ENCODE data around the gene PPEF2.

PPEF2 gene

DNA sequence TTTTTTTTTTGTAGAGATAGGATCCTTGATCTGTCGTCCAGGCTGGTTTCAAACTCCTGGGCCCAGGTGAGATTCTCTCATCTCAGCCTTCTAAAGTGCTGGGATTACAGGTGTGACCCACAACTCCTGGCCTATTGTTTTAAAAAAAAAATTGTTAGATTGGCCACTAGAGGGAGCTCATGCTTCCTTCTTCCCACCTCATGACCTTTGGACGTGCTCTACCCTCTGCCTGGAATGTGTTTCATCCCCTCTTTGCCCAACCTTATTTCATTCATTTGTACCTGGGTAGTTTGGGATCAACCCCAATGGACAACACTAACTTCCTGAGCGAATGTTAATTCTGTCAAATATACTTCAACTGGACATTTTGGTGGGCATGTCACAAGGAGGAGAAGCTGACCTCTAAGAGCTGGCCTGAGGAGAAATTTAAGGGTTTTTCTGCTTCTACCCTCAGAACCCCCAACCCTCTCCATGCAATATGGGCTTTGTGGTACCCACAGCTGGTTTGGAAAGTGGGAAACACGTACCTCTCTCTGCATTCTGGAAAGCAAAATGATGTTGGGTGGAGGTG lies 6.4 kb downstream of the PPEF2 start:
- DNase-seq, result peak; percentile 26

DNA sequence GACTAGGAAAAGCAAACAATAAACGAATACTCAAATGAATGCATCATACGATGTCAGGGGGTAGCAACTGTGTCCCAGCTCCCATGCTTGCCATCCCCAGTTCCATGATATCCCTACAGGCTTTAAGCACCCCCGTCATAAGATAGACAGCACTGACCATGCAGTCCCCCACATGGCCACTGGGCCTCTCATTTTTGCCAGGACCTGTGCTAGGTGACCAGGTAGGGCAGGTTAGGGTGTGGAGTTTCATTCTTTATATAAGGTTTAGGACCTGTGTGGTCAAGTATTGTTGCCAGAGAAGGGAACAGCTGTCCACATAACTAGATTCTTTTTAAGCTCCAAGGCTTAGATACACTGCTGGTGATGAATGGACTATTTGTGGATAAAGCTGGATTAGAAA lies 9.7 kb downstream of the PPEF2 start:
- DNase-seq, result no peak

DNA sequence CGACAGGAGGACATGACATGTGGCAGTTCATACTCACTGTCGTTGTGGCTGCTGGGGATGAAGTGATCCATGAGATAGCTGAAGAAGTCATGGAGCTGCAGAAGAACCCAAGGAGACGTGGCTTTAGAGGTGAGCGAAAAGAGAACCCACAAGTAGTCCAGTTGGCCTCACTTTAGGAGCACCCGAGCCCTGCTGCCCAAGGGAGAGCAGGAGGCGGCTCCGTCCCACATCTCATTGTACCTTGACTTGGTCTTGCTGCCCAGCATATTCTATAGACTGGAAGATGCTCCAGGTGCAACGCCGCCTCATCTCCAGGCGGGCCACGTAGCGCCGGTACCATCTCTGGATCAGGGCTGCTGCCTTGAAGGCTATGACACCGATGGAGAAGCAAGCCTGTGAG lies 10.6 kb downstream of the PPEF2 start:
- no peak for DNase-seq

DNA sequence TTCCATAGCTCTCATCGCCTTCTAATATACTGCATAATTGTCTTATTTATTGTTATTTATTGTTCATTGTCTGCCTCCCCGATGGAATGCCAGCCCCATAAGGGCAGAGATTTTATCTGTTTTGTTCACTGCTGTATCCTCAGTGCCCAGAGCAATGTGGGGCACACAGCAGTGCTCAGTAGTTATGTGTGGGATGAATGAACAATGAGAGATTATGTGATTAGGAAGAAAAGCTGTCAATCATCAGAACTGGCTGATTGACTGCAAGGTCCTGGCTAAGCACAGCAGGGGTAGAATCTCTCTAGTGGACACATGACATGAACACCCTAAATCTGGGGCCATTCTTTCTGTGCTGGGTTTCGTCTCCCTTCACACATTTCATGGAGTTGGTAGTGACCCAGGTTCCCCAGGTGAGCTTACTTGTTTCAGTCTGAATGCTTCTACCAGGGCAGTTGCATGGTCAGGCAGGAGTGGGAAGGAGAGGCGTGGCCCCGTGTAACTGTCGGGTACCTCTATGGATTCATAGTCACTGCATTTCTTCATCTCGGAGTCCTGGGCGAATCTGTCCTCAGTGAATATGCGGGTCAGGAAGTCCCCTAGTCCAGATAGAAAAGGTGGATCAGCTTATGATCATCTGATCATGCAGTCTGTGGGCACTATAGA lies 12.6 kb downstream of the PPEF2 start:
- no peak for DNase-seq

DNA sequence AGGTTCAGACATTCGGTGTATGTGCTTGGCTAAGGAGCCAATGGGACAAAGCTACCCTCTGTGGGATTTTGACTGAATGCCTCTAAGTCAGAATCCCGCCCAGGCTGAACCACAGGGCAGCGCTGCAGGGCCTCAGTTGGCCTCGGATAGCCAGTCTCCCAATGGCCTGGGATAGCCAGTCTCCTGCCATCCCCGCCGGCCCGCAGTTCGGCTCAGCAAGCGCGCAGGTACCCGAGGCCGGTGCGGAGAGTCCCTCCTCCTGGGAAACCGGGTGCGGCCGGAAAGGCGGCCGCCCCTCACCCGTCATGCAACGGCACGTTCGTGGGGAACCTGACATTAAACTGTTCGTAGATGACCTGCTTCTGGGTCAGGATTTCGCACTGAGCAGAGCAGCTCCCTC lies 16.1 kb downstream of the PPEF2 start:
- DNase-seq, result no peak

DNA sequence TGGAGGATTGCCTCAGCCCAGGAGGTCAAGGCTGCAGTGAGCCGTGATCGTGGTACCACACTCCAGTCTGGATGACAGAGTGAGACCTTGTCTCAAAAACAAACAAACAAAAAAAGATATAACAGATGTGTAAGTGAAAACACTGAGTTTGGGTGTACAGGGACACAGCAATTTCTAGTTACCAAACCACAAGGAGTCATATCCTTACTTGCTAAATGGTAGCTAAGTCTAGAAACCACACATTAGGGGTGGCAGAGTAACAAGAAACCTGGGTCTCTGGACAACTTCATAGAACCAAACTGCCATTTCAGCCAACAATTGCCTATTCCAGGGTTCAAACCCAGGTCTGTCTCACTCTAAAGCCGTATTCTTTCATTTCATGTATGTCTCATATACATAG lies 20.8 kb downstream of the PPEF2 start:
- no peak for DNase-seq

DNA sequence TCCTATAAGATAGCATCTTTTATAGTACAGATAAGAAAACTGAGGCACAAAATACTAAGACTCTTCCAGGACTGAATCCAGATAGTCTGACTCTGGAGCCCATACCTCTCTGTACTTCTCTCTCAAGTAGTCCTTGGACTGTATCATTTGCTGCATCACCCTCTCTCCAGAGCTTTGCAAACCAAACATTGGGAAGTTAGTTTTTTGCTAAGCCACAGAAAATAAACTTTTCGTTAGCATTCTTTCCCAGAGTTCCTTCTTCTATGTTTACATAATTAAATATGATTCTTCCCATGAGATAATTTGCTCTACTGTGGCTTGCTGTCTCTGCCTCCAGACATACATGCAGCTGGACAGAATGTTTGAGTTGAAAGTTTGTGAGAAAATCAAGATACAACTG lies 22.0 kb downstream of the PPEF2 start:
- no peak for DNase-seq

DNA sequence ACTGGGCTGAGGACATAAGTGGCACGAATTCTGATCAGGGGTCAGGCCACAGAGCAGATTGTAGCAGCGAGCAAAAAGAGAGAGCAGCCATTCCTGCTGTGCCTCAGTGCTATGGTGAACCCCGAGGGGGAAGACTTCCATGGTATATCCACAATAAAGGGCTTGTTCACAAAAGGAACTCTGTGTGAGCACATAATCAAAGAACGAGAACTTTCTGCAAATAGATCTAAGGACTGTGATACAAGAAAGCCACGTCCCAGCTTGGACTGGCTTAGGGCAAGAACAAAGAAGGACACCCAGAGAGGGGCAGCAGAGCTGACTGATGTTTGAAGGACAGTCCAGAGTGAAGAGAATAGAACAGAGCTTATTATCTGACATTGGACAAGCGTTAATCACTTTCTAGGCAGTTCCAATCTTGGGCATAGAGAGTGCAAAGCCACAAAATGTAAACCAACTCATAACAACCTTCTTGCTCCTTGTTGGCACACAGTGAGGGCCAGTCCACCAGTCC lies 24.0 kb downstream of the PPEF2 start:
- DNase-seq, result no peak

DNA sequence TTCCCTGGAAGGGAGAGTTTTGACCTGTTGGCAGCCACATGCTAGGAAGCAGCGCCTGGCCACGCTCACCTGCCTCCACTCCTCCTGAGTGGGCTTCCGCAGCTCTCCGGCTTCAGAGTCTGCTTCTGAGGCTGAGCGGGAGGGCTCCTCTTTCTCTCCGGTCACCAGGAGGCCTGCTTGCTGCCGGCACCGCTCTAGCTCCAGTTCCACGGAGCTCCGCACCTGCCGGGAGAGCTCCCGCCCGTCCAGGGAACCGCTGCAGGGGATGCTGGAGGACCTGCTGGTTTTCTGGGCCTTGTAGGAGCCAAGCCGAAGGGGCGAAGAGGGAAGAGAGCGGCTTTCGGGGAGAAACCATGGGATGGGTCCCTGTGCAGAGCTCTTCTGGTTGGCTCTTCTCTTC lies 26.0 kb downstream of the PPEF2 start:
- no peak for DNase-seq

DNA sequence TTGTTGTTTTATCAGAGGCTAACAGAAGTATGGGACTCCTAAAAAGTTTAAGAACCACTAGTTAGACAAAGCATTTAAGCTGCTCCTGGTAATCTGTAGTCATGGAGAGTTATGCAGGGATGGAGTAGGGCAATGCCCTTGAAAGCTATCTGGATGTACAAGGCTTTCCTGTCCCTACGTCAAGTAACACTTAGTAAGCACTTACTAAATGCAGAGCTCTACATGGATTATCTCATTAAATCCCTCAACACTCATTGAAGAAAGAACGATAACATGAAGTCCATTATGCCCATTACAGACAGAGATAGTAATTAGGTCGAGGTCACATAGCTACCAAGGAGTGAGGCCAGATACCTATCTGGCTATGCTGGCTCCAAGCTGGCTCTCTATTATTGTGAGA lies 33.2 kb downstream of the PPEF2 start:
- no peak for DNase-seq

DNA sequence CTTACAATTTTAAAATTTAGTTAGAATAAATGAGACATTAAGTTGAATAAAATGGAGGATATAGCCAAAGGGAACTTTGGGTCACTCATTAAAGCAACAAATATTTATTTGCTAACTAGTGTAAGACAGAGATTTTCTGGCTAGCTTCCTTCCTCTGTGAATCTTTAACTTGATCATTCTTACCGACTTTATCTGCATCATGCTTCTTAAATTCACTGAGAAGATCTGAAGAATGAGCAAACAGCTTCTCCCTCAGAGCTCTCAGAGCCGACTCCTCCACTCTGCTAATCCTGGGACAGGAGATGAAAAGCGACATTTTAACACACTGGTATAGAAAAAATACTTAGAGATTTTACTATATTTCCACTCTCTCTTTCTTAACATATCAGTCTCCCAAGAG lies 35.1 kb downstream of the PPEF2 start:
- no peak for DNase-seq

DNA sequence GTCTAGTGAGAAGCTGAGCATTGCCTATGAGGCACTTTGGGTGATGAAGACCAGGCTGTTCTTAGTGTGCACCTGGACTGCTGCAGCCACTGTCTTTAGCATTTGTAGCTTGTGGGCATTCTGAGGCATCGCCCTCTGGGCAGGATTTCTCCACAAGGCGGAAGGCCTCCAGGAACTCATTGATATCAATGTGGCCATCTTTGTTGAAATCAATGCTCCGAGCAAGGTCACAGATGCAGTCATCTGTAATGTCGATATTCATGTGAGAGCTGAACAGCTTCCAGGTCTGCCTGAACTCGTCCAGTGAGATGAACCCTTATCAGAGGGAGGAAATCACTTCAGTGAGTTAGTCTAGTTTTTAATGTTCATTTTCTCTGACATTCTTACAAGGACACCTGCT lies 41.6 kb downstream of the PPEF2 start:
- DNase-seq, result no peak

DNA sequence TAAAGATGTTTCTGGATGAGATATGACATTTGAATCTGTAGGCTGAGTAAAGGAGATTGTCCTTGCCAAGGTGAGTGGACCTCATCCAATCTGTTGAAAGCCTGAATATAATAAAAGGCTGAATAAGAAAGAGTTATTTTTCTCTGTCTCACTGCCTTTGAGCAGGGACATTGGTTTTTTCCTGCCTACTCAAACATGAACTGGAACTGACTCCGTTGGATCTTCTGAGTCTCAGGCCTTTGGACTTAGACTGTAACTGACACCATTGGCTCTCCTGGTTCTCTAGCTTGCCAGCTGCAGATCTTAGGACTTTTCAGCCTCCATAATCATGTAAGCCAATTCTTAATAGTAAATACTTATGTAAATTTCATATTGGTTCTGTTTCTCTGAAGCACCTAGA lies 43.5 kb downstream of the PPEF2 start:
- DNase-seq, result no peak

DNA sequence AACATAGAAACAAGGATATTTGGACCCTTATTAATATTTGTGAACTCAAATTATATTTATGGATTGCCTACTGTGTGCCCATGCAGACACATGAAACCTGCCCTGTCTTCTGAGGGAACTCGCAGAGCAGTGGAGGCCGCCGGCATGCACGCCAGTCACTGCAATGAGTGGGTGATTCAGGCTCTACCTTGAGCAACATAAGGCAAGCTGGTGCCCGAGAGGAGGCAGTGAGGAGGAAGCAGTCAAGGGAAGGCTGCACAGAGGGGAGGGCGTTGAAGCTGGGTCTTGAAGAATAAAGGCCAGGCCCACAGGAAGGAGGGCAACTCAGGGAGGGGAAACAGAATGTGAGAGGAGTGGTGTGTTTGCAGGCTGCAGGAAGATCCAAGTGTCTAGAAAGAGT lies 52.8 kb downstream of the PPEF2 start:
- DNase-seq, result peak; percentile 25

DNA sequence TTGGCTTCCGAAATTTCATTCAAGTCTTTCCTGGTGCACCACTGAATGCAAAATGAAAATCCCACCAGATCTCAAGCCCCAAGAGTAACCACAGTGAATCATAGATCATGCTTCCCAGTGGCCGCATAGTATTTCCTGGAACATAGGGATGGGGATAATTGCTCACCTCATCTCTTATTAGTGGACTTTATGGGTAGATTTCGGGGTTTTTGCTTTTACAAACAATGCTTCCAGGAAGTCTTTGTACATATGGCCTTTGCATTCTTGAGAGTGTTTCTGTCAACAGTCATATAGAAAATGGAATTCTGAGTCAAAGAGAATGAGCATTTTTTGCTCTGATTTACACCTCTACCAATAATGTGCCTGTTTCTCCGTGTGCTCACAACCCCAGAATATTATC lies 53.4 kb downstream of the PPEF2 start:
- peak; percentile 77 for DNase-seq

DNA sequence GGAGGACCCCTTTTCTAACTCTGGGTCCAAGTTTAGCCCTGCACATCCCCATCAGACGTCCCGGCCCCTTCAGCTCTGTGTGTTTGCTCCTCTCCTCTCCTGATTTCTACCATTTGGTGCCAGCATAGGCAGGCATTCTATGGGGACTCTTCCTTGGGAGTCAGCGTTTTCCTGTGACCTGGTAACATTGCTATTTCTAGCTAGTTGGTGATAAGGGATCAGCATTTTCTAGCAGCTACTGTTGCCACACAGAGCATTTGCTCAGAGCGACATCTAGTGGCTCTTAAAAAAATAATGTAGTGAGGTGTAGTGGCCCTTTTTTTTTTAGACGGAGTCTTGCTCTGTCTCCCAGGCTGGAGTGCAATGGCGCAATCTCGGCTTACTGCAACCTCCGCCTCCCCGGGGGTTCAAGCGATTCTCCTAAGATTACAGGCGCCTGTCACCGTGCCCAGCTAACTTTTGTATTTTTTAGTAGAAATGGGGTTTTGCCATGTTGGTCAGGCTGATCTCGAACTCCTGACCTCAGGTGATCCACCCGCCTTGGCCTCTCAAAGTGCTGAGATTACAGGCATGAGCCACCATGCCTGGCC lies 54.0 kb downstream of the PPEF2 start:
- DNase-seq, result peak; percentile 92

DNA sequence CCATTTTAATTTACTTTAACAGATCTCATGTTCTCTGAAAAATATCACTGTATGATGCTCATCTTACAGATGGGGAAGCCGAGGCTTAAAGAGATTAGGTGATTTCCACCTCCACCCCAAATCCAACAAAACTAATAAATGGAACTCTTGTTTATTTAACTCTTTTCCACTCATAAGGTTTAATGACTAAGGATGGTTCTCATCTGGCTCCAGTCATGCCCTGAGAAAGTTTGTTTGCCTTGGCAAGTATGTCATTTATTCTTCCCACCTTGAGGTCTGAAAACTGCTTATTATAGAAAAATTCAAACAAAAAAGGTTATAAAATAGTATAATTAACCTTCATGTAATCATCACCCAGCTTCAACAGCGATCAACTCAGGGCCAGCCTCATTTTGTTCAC lies 56.3 kb downstream of the PPEF2 start:
- DNase-seq, result no peak

DNA sequence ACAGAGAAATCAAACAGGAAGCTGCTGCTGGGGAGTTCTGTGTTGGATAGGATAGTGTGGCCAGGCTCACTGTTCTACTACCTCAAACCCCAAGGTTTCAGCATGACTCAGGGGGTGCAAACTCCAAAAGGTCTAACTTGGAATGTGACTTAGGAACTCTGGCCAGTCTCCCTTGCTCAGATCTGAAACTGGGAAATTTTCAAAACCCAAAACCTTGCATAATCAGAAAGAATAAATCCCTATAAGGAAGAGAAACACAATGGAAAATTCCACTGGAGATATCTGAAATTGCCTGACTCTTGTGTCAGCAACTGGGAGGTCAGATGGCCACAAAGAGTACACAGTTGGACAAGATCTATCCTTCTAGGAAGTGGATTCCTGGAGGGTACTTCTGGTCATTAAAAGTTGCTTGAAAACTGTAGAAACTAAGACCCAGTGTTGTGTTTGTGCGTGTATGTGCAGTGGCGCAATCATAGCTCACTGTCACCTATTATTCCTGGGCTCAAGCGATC lies 58.0 kb downstream of the PPEF2 start:
- peak; percentile 96 for DNase-seq

DNA sequence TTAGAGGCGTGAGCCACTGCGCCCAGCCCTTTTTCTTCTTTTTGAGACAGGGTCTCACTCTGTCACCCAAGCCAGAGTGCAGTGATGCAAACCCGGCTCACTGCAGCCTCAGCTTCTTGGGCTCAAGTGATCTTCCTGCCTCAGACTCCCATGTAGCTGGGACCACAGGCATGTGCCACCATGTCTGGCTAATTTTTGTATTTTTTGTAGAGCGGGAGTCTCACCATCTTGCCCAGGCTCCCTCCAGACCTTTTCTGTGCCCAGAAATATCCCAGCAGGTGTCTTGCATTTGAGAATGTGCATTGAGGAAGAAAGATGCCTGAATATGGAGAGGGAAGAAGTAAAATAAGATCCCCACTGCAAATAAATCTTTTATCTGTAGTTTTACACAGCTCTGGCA lies 58.7 kb downstream of the PPEF2 start:
- DNase-seq, result no peak

DNA sequence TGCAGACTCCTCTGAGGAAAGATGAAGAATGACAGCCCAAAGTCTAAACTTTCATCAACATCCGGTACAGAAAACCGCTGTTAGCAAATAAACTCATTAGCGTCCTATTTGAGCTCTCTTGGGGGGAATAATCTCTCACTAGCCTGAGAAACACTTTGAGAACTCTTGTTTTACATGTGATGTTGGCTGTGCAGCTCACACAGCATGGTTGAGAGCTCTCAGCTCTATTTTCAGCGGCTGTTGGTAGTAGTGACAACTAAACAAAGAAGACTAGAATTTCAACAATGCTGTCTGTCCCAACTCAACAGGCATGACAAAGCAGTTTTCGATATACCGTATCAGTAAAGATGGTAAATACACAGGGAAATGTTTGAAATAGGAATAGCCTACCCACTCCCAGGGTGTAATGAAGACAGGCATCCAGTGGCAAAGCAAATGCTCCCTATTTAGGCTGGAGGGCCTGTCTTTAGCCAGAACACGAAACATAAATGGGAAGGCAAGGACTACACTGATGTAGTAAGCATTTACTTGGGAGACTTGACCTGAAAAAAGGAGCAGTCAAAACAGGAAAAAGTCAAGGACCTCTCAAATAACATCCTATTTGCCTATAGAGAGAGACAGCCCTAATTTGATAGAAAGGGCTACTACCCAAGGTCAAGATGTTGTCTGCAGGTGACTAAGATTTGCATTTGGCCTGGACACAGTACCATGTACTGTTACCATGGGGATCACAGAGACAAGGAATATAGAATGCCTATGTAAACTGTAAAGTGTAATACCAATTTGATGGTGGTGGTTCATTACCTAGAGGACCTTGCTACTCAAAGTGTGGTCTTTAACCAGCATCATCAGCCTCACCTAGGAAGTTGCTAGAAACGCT lies 60.4 kb downstream of the PPEF2 start:
- DNase-seq, result no peak

DNA sequence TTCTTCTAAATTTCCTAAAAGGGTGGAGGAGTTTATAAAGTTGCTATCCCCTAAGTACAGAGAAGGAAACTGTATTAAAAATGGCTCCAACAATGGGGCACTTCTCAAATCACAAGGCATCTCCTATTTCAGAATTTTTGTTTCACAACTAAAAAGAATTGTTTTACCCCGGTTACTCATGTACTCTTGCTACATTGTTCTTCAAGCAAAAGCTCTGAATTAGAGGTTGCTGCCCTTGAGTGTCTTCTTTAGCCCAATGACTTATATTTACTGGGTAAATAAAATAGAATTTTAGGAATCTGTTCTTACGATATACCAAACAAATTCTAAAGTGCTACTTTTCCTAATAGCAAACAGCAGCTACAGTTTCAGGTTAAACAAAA lies 67.5 kb downstream of the PPEF2 start:
- DNase-seq, result no peak

DNA sequence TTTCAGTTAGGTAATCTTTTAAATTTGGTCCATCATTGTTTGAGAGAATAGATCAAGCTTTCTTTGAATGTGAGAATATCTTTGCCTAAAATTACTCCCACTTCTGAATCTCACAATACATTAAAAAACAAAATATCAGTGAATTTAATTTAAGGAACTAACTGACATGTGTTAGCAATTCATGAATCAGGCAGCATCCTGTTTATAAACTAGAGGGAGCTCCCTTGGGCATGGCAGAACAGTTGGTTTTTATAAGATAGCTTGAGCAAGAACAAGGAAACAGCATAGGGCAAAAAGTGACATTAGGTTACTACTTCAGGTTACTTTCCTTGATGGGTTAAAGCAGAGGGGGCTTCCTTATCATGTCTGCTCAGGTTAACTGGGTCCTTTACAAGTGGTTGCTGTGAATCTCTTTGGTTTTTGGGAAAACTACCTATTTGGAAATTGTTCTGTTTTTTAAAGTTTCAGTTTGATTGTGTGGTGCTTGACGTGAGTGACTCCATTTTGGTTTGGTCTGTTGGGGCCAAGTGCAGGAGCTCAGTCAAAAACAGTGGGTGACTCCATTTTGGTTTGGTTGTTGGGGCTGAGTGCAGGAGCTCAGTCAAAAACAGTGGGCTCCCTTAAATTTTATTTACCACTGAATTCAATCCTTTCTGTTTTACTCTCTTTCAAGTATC lies 68.0 kb downstream of the PPEF2 start:
- DNase-seq, result no peak

DNA sequence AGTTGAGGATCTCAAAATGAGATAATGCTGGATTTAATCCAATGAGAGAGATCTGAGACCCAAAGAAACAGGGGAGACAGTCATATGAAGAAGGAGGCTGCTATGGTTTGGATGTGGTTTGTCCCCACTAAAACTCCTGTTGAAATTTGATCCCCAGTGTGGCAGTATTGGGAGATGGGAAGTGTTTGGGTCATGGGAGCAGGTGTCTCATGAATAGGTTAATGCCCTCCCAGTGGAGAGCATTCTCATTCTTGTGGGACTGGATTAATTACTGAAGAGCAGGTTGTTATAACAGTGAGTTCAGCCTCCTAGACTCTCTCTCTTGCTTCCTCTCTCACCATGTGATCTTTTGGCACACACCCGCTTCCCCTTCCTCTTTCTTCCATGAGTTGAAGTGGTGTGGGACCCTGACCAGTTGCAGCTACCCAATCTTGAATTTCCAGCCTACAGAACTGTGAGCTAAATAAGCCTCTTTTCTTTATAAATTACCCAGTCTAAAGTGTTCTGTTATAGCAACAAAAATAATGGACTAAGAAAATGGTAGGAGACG lies 70.3 kb downstream of the PPEF2 start:
- DNase-seq, result no peak
